GM23338 (cell line): Measurements from ENCODE around the gene PTAFR. TPM values are rescaled to one million over a fixed set of nuclear protein-coding genes. Genes with fewer than 3 reads are reported as not detected.

Experiments
- ATAC-seq: fragments of 200-7000 bp; cut with Tn5 transposase; 3 replicates; pipeline ENCODE4 v1.9.1; 2020
- DNase-seq: peaks from one replicate; pipeline ENCODE4 v3.0.0-alpha.2; 2015; ENCODE audit warnings: low spot score
- H2AFZ ChIP-seq: fragments of 200-600 bp; sonication (generic); 2 replicates; pipeline ENCODE4 v1.8.0; 2016; ENCODE audit warnings: antibody characterized with exemption, mild to moderate bottlenecking, moderate library complexity
- H3F3A ChIP-seq: fragments of 200-600 bp; sonication (generic); replicated peaks from 2 replicates; pipeline ENCODE4 v1.8.0; 2017; ENCODE audit warnings: antibody characterized with exemption, mixed run types, low read depth
- H3K27ac ChIP-seq: fragments of 200-600 bp; sonication (generic); 2 replicates; pipeline ENCODE4 v1.6.1; 2016; ENCODE audit warnings: low read depth
- H3K27me3 ChIP-seq: fragments of 200-600 bp; sonication (generic); 2 replicates; pipeline ENCODE4 v1.8.0; 2016; ENCODE audit warnings: mild to moderate bottlenecking, mixed run types, moderate library complexity; ENCODE audit not compliant: insufficient read depth
- H3K36me3 ChIP-seq: fragments of 200-600 bp; sonication (generic); 2 replicates; pipeline ENCODE4 v1.8.0; 2016; ENCODE audit warnings: mild to moderate bottlenecking; ENCODE audit not compliant: insufficient read depth
- H3K4me1 ChIP-seq: fragments of 200-600 bp; sonication (generic); 2 replicates; pipeline ENCODE4 v1.8.0; 2016; ENCODE audit warnings: mild to moderate bottlenecking, moderate library complexity; ENCODE audit not compliant: insufficient read depth
- H3K4me2 ChIP-seq: fragments of 200-600 bp; sonication (generic); 2 replicates; pipeline ENCODE4 v1.7.1; 2017; ENCODE audit warnings: mixed run types
- H3K4me3 ChIP-seq: fragments of 200-600 bp; sonication (generic); 2 replicates; pipeline ENCODE4 v1.6.1; 2016; ENCODE audit warnings: mixed run types
- H3K79me2 ChIP-seq: fragments of 200-600 bp; sonication (generic); replicated peaks from 2 replicates; pipeline ENCODE4 v1.8.0; 2017; ENCODE audit warnings: mild to moderate bottlenecking; ENCODE audit not compliant: insufficient read depth
- H3K9me2 ChIP-seq: fragments of 200-600 bp; sonication (generic); 2 replicates; pipeline ENCODE4 v1.8.0; 2017; ENCODE audit not compliant: insufficient read depth
- H4K20me1 ChIP-seq: fragments of 200-600 bp; sonication (generic); replicated peaks from 2 replicates; pipeline ENCODE4 v1.8.0; 2017; ENCODE audit warnings: mild to moderate bottlenecking; ENCODE audit not compliant: insufficient read depth
- H3K27ac Mint-ChIP-seq: 2 replicates; pipeline ENCODE4 v1.8.0; 2020; ENCODE audit warnings: inconsistent platforms, mild to moderate bottlenecking, moderate library complexity, mixed read lengths
- H3K27me3 Mint-ChIP-seq: 3 replicates; pipeline ENCODE4 v1.8.0; 2022; ENCODE audit warnings: low read depth, mild to moderate bottlenecking, moderate library complexity, mixed read lengths, inconsistent platforms; ENCODE audit not compliant: insufficient read depth, poor library complexity
- H3K36me3 Mint-ChIP-seq: 3 replicates; pipeline ENCODE4 v1.8.0; 2021; ENCODE audit warnings: low read depth, mild to moderate bottlenecking, inconsistent platforms, moderate library complexity, mixed read lengths
- H3K4me1 Mint-ChIP-seq: 3 replicates; pipeline ENCODE4 v1.8.0; 2020; ENCODE audit warnings: mild to moderate bottlenecking, inconsistent platforms, mixed read lengths
- H3K4me3 Mint-ChIP-seq: 3 replicates; pipeline ENCODE4 v1.8.0; 2021; ENCODE audit warnings: moderate library complexity, mild to moderate bottlenecking, inconsistent platforms, mixed read lengths
- H3K9me3 Mint-ChIP-seq: 3 replicates; pipeline ENCODE4 v1.8.0; 2020; ENCODE audit warnings: moderate library complexity, mild to moderate bottlenecking, inconsistent platforms, mixed read lengths
- CREB1 ChIP-seq: fragments of 250-450 bp; sonication (Bioruptor Pico); IDR thresholded peaks from 2 replicates; pipeline ENCODE4 v1.5.0; 2020; ENCODE audit warnings: low read depth, mild to moderate bottlenecking, moderate library complexity
- ETS1 ChIP-seq: IDR thresholded peaks from 2 replicates; pipeline ENCODE4 v1.6.1; 2016; ENCODE audit warnings: antibody characterized with exemption
- EZH2phosphoT487 ChIP-seq: fragments of 200-600 bp; sonication (generic); IDR thresholded peaks from one replicate; pipeline ENCODE4 v1.8.1; 2018; ENCODE audit warnings: antibody characterized with exemption; ENCODE audit not compliant: unreplicated experiment
- JUNB ChIP-seq: IDR thresholded peaks from one replicate; pipeline ENCODE4 v1.6.1; 2016; ENCODE audit warnings: antibody characterized with exemption; ENCODE audit not compliant: unreplicated experiment
- POLR2AphosphoS5 ChIP-seq: IDR thresholded peaks from 2 replicates; pipeline ENCODE4 v1.6.1; 2016; ENCODE audit warnings: antibody characterized with exemption, low read depth
- ZNF114 ChIP-seq: fragments of 250-450 bp; sonication (Bioruptor Pico); IDR thresholded peaks from 2 replicates; pipeline ENCODE4 v1.5.0; 2020; ENCODE audit warnings: mild to moderate bottlenecking, moderate library complexity
- ZNF331 ChIP-seq: fragments of 250-450 bp; sonication (Bioruptor Pico); IDR thresholded peaks from 2 replicates; pipeline ENCODE4 v1.5.0; 2020; ENCODE audit warnings: low read depth, mild to moderate bottlenecking, moderate library complexity
- polyA plus RNA-seq: library from polyadenylated mRNA; unstranded; fragments of >200 nt; fragmentation: Nextera tagmentation; extraction: Ambion mirVana; gene quantifications from 2 replicates; pipeline ENCODE4 v1.2.1, GENCODE V29; 2016
- total RNA-seq: library from RNA; depleted of rRNA; stranded (reverse); fragments of >200 nt; shearing (Covaris generic); gene quantifications from 2 replicates; pipeline ENCODE4 v1.2.3, GENCODE V29; 2014
- TF ChIP-seq, protein P1 (sequence below), 2 experiments: fragments of 200-600 bp in 1 of 2; sonication (generic) in 1 of 2; conservative IDR thresholded peaks; 2 replicates each; pipeline versions ENCODE4 v1.5.1 to v1.6.1; 2016 to 2017; ENCODE audit warnings: antibody characterized with exemption in 2 of 2, low read depth in 2 of 2, mild to moderate bottlenecking in 2 of 2, moderate library complexity in 1 of 2
- TF ChIP-seq, protein P2 (sequence below): IDR thresholded peaks from one replicate; pipeline ENCODE4 v1.6.1; 2018; ENCODE audit warnings: antibody characterized with exemption; ENCODE audit not compliant: unreplicated experiment

The PTAFR gene
- total and polyA plus RNA-seq, 2 experiments from 2014 or later: 0.29 to 0.76 TPM

DNA sequence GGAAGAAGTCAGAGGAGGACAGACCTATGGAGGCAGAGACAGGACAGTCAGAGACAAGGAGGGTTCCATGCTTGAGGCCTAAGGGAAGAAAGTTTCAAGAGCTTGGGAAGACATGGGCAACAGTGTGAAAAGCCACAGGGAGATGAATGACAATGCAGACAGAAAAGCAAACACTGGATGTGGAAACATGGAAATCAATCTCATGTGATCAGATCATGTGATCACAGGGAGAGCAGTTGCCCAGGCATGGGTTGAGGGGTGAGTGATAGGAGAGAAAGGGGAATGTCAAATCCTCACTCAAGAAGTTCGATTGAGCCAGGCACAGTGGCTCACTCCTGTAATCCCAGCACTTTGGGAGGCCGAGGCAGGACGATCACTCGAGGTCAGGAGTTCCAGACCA is 17.2 kb downstream of the PTAFR start:
- no peak for TF ChIP-seq ZNF331 (CRISPR knock-in tag)
- TF ChIP-seq POLR2AphosphoS5: no peak
- TF ChIP-seq, protein P1, sequence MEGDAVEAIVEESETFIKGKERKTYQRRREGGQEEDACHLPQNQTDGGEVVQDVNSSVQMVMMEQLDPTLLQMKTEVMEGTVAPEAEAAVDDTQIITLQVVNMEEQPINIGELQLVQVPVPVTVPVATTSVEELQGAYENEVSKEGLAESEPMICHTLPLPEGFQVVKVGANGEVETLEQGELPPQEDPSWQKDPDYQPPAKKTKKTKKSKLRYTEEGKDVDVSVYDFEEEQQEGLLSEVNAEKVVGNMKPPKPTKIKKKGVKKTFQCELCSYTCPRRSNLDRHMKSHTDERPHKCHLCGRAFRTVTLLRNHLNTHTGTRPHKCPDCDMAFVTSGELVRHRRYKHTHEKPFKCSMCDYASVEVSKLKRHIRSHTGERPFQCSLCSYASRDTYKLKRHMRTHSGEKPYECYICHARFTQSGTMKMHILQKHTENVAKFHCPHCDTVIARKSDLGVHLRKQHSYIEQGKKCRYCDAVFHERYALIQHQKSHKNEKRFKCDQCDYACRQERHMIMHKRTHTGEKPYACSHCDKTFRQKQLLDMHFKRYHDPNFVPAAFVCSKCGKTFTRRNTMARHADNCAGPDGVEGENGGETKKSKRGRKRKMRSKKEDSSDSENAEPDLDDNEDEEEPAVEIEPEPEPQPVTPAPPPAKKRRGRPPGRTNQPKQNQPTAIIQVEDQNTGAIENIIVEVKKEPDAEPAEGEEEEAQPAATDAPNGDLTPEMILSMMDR (conservative IDR thresholded peaks at IDR 0.05; ENCODE audit: low read depth in 2 of 2): no peak
- no peak for TF ChIP-seq JUNB
- TF ChIP-seq EZH2phosphoT487: no peak
- TF ChIP-seq, protein P2, sequence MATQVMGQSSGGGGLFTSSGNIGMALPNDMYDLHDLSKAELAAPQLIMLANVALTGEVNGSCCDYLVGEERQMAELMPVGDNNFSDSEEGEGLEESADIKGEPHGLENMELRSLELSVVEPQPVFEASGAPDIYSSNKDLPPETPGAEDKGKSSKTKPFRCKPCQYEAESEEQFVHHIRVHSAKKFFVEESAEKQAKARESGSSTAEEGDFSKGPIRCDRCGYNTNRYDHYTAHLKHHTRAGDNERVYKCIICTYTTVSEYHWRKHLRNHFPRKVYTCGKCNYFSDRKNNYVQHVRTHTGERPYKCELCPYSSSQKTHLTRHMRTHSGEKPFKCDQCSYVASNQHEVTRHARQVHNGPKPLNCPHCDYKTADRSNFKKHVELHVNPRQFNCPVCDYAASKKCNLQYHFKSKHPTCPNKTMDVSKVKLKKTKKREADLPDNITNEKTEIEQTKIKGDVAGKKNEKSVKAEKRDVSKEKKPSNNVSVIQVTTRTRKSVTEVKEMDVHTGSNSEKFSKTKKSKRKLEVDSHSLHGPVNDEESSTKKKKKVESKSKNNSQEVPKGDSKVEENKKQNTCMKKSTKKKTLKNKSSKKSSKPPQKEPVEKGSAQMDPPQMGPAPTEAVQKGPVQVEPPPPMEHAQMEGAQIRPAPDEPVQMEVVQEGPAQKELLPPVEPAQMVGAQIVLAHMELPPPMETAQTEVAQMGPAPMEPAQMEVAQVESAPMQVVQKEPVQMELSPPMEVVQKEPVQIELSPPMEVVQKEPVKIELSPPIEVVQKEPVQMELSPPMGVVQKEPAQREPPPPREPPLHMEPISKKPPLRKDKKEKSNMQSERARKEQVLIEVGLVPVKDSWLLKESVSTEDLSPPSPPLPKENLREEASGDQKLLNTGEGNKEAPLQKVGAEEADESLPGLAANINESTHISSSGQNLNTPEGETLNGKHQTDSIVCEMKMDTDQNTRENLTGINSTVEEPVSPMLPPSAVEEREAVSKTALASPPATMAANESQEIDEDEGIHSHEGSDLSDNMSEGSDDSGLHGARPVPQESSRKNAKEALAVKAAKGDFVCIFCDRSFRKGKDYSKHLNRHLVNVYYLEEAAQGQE: no peak
- no peak for TF ChIP-seq ETS1
- no peak for TF ChIP-seq ZNF114 (CRISPR knock-in tag)
- no peak for TF ChIP-seq CREB1 (CRISPR knock-in tag)
- ATAC-seq: no peak
- no peak for DNase-seq
- H3K4me1 ChIP-seq: no peaks in the 10 kb centered on the region
- no peaks in the 10 kb centered on the region for H3K27me3 ChIP-seq
- H3K36me3 Mint-ChIP-seq: no peaks in the 10 kb centered on the region
- H3K27ac Mint-ChIP-seq: no peak overlapping the region
- peaks cover 3% of the 10 kb centered on the region for H3K4me1 Mint-ChIP-seq
- peaks cover 7% of the 10 kb centered on the region for H3K27me3 Mint-ChIP-seq
- no peaks in the 10 kb centered on the region for H3K79me2 ChIP-seq
- no peak overlapping the region for H2AFZ ChIP-seq
- H4K20me1 ChIP-seq: no peaks in the 10 kb centered on the region
- H3K4me3 Mint-ChIP-seq: no peak overlapping the region
- H3K9me2 ChIP-seq: no peaks in the 10 kb centered on the region
- no peaks in the 10 kb centered on the region for H3K36me3 ChIP-seq
- H3K9me3 Mint-ChIP-seq: no peaks in the 10 kb centered on the region
- H3K4me2 ChIP-seq: no peak overlapping the region
- H3F3A ChIP-seq: no peaks in the 10 kb centered on the region
- no peak overlapping the region for H3K4me3 ChIP-seq
- H3K27ac ChIP-seq: no peak overlapping the region

DNA sequence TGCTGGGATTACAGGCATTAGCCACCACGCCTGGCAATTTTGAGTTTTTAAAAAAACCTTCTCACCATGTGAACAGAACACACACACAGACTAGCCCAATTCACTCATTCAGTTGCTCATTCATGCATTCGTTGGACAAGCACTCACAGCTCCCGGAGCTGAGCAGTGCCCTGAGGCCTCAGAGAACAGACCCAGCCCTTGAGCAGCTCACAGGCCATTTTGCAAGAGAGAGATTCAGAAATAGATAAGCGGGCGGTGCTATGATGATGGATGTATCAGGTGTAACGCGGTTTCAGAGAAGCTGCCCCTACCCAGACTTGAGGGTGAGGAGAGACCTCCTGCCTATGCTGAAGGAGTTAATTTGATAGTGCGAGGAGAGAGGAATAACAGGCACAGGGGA is 18.6 kb downstream of the PTAFR start:
- Mint-ChIP-seq H3K27ac (no peak overlapping the region), H3K27me3 (peaks cover 7% of the 10 kb centered on the region), H3K4me1 (no peaks in the 10 kb centered on the region; the same call in 2 of the 3 replicates), H3K36me3 (no peaks in the 10 kb centered on the region), H3K9me3 (no peaks in the 10 kb centered on the region), H3K4me3 (no peak overlapping the region)
- Histone ChIP-seq H4K20me1 (no peaks in the 10 kb centered on the region), H3K4me2 (no peak overlapping the region), H3K9me2 (no peaks in the 10 kb centered on the region), H2AFZ (no peak overlapping the region), H3K79me2 (no peaks in the 10 kb centered on the region), H3F3A (no peaks in the 10 kb centered on the region), H3K4me3 (no peak overlapping the region), H3K27ac (no peak overlapping the region), H3K27me3 (no peaks in the 10 kb centered on the region), H3K4me1 (no peaks in the 10 kb centered on the region), H3K36me3 (no peaks in the 10 kb centered on the region)
- no peak for DNase-seq
- no peak for TF ChIP-seq ZNF331 (CRISPR knock-in tag)
- ATAC-seq: no peak
